Kidney (tissue), 14 donors: ENCODE measurements around the gene SIDT1. TPM values are rescaled to one million over a fixed set of nuclear protein-coding genes. Genes with fewer than 3 reads are reported as not detected.

ENCODE experiments used
- DNase-seq, 5 donors: peaks; one replicate each; pipeline ENCODE4 v3.0.0-alpha.2; 2013 to 2020
- FAIRE-seq: peaks from 2 replicates; lab custom pipeline; 2012; peaks lifted over from hg19 to GRCh38; lab: Jason Lieb, UNC
- H3K27ac ChIP-seq, 2 donors: one replicate each; pipeline ENCODE4 v1.7.0; 2013; ENCODE audit warnings: low read depth in 2 of 2, low read length in 2 of 2, inconsistent platforms in 1 of 2
- H3K27me3 ChIP-seq: one replicate; pipeline ENCODE4 v1.7.1; 2013; ENCODE audit warnings: low read length, inconsistent platforms; ENCODE audit not compliant: control insufficient read depth, insufficient read depth
- H3K36me3 ChIP-seq, 3 donors: one replicate each; pipeline versions ENCODE4 v1.7.0 to v1.7.1; 2013; ENCODE audit warnings: low read length in 3 of 3, control low read depth in 1 of 3, inconsistent platforms in 1 of 3; ENCODE audit not compliant: insufficient read depth in 3 of 3, control insufficient read depth in 2 of 3
- H3K4me1 ChIP-seq, 3 donors: one replicate each; pipeline versions ENCODE4 v1.7.0 to v1.7.1; 2013; ENCODE audit warnings: low read length in 3 of 3, inconsistent platforms in 1 of 3, low read depth in 1 of 3; ENCODE audit not compliant: control insufficient read depth in 2 of 3, insufficient read depth in 2 of 3
- H3K4me3 ChIP-seq, 3 donors: one replicate each; pipeline versions ENCODE4 v1.7.0 to v1.8.1; 2013; ENCODE audit warnings: low read length in 3 of 3, control low read depth in 1 of 3, inconsistent platforms in 1 of 3
- H3K9ac ChIP-seq, 3 donors: one replicate each; pipeline versions ENCODE4 v1.7.0 to v1.7.1; 2013; ENCODE audit warnings: low read length in 3 of 3, control low read depth in 1 of 3, inconsistent platforms in 1 of 3
- H3K9me3 ChIP-seq, 3 donors: one replicate each; pipeline versions ENCODE4 v1.7.0 to v1.7.1; 2013; ENCODE audit warnings: low read length in 3 of 3, control low read depth in 1 of 3, inconsistent platforms in 1 of 3; ENCODE audit not compliant: control insufficient read depth in 2 of 3, insufficient read depth in 1 of 3
- intact Hi-C: fragments of 100-400 bp; cut with DNase I; formaldehyde crosslinking; loops from one replicate; pipeline ENCODE4 v1.11.1; 2022
- polyA plus RNA-seq: library from polyadenylated mRNA; stranded (reverse); fragments of 350-450 nt; fragmentation: Illumina TruSeq; extraction: RNeasy Lipid Tissue Mini Kit (QIAGEN cat#74804); gene quantifications from one replicate; pipeline ENCODE4 v1.2.3, GENCODE V29; 2014; ENCODE audit warnings: low read depth, low replicate concordance; ENCODE audit not compliant: insufficient read depth
- total RNA-seq: library from RNA; stranded (reverse); fragmentation: NEBNext Ultra II Directional; extraction: Animal tissue kit (Norgen Biotek cat#: 25700); gene quantifications from one replicate; pipeline ENCODE4 v1.2.1, GENCODE V29; 2021
- TF ChIP-seq, protein P1 (sequence below): IDR thresholded peaks from 3 replicates; pipeline ENCODE4 v1.5.1; 2012; ENCODE audit warnings: mild to moderate bottlenecking, moderate library complexity, borderline replicate concordance; ENCODE audit not compliant: insufficient read depth; ENCODE audit errors: extremely low read depth
- donor health status: control.
- donor health status: control.
- donor health status: control.
- donor health status: control.
- donor health status: control.
- donor health status: DM: yes; HTN: yes; CAD: no.
- donor health status: Normal renal cell carcinoma (clear cell type).

Gene SIDT1
- total and polyA plus RNA-seq, 2 donors from 2014 or later: 0.92 to 4.9 TPM

DNA sequence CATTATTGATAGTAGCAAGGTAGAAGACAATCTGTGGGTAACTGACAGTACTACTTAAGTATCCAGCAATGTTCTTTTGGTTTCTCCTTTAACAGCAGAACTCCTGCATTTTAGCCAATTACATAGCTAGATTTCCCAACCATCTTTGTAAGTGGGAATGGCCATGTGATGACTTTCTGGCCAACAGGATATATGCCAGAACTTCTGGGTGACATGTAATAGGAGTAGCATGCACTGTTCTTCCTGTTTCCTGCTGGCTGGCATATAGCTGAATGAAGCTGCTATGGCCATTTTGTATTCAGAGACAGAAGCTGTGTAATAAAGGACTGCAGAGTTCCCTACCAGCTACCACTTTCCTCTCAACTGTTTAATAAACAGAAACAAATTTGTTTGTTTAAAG is 35.4 kb upstream of the SIDT1 start:
- no peak for FAIRE-seq
- intact Hi-C loops: loop anchor here (10.0 kb wide), 1 partner anchor 128 kb away; no protein-coding TSS in a partner anchor
- Histone ChIP-seq H3K4me3 (no peak overlapping the region), H3K4me1 (no peaks in the 10 kb centered on the region), H3K9me3 (no peaks in the 10 kb centered on the region), H3K36me3 (peaks cover 0 to 5% (median 5%) of the 10 kb centered on the region in 3 donors), H3K27me3 (no peaks in the 10 kb centered on the region), H3K27ac (no peak overlapping the region), H3K9ac (no peak overlapping the region)
- TF ChIP-seq, protein P1, sequence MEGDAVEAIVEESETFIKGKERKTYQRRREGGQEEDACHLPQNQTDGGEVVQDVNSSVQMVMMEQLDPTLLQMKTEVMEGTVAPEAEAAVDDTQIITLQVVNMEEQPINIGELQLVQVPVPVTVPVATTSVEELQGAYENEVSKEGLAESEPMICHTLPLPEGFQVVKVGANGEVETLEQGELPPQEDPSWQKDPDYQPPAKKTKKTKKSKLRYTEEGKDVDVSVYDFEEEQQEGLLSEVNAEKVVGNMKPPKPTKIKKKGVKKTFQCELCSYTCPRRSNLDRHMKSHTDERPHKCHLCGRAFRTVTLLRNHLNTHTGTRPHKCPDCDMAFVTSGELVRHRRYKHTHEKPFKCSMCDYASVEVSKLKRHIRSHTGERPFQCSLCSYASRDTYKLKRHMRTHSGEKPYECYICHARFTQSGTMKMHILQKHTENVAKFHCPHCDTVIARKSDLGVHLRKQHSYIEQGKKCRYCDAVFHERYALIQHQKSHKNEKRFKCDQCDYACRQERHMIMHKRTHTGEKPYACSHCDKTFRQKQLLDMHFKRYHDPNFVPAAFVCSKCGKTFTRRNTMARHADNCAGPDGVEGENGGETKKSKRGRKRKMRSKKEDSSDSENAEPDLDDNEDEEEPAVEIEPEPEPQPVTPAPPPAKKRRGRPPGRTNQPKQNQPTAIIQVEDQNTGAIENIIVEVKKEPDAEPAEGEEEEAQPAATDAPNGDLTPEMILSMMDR: no peak
- DNase-seq: no peak

DNA sequence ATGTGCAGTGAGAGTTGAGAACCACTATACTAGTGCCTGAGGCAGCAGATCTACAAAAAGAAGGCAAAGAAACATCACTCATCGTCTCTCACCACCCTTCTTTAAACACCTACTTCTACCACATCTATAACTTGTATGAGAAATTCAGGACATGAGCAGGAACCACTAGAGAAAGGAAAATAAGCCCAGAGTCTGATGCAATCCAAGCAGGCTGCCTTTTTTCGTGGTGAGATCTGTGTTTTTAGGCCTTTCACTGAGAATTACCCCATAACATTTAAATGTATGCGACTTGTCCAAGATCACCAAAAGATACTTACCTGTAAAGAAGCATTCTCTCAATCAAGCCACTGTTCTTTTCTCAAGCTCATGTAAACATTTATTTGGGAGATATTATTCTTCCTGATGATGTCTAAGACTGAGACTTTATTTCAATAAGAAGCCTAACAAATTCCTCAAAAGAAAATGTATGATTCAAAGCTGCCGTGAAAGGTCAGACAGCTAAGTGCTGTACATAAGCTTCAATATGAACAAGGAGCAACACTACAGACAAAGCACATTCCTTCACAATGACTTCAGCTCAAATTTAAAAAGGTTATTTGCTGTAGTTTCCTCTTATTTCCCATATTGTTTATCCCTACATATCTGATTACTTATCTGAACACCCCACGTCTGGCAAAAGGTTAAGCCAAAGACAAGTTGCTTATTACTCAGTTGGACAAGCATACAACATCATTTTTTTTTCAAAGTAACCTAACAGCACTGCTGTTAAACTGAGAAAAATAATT is 33.9 kb upstream of the SIDT1 start:
- DNase-seq: no peak
- Histone ChIP-seq H3K27me3 (no peaks in the 10 kb centered on the region), H3K36me3 (peaks cover 0 to 5% (median 5%) of the 10 kb centered on the region in 3 donors), H3K27ac (no peak overlapping the region), H3K4me3 (no peak overlapping the region), H3K4me1 (no peaks in the 10 kb centered on the region), H3K9me3 (no peaks in the 10 kb centered on the region), H3K9ac (no peak overlapping the region)
- TF ChIP-seq, protein P1: no peak
- intact Hi-C loops: loop anchor here (10.0 kb wide), 1 partner anchor 126 kb away; no protein-coding TSS in a partner anchor
- no peak for FAIRE-seq

DNA sequence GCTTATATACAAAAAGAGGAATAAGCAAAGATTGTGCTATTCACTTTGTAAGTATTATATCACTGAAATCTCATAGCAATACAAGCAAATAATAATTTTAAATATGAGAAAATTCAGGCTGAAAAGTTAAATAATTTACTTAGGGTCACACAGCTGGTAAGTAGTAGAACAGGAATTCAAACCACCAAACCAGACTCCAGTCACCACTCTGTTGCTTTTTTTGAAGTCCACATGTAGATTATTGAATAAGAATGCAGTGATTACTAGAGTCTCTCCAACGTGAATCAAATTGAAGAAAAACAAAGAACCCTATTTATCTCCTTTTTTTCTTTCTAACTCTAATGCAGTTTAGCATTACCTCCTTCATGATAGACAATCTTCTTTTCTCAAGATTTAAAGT is 33.3 kb upstream of the SIDT1 start:
- H3K4me1 ChIP-seq: no peaks in the 10 kb centered on the region
- H3K36me3 ChIP-seq: peaks cover 0 to 5% (median 5%) of the 10 kb centered on the region in 3 donors
- TF ChIP-seq, protein P1: no peak
- DNase-seq: no peak
- H3K27ac ChIP-seq: no peak overlapping the region
- no peaks in the 10 kb centered on the region for H3K27me3 ChIP-seq
- no peak for FAIRE-seq
- H3K9ac ChIP-seq: no peak overlapping the region
- H3K9me3 ChIP-seq: no peaks in the 10 kb centered on the region
- intact Hi-C loops: loop anchor here (10.0 kb wide), 1 partner anchor 126 kb away; no protein-coding TSS in a partner anchor
- H3K4me3 ChIP-seq: no peak overlapping the region
